ENCODE data around the gene OPRM1.

OPRM1 gene

DNA sequence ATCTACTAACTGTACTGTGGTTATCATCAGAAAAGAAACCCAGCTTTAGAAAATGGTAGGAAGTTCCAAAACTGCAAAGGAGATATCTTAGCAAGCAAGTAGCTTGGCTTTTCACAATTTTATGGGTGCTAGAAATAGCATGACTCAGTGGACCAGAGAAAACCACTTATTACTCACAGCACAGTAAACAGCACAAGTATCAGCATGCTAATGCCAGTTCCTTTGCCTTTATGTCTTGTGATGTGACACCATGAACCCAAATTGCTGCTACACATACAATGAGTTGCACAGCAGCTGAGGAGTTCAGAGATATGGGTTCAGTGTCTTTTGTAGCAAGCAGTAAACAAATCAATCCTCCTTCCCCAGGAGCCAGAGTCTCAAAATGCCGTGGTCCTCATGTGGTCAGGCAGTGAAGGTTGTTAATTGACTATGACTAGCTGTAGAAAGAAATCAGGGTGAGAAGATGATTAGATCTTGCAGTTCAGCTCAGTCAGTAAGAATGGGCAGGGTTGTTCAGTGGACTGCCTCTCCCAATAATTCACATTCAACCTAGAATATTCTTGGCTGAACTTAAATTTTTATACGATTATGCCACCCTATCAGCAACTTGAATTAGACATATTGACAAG, 73.3 kb downstream of the OPRM1 start:
- DNase-seq (ENCODE audit: low spot score) = peak; percentile 78
- no peak overlapping the region for H3K27ac ChIP-seq
- CTCF ChIA-PET = no interaction called here

DNA sequence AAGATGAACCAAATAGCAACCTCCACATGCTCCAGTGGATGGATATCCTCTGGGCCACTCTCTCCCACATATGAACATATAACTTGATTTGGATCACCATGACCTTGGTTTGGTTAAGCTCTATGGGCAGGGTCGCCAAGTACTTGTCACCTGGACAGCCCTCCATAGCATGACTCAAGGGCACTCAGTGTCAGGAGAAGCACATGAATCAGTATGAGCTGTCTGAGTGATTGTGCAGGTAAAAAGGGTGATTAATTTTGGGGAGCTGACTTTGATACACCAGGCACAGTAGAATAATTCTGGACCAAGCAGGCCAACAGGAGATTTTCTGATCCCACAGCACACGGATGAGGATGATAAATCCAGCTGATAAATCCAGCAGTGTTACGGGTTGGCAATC, 74.4 kb downstream of the OPRM1 start:
- CTCF ChIA-PET = interaction anchor here (0.6 kb wide), 1 partner anchor 58 kb away, joined by 3 read pairs; no protein-coding TSS in a partner anchor

More for the DNA sequence above, 73.3 kb downstream of the OPRM1 start:
- TF ChIP-seq, protein P1, sequence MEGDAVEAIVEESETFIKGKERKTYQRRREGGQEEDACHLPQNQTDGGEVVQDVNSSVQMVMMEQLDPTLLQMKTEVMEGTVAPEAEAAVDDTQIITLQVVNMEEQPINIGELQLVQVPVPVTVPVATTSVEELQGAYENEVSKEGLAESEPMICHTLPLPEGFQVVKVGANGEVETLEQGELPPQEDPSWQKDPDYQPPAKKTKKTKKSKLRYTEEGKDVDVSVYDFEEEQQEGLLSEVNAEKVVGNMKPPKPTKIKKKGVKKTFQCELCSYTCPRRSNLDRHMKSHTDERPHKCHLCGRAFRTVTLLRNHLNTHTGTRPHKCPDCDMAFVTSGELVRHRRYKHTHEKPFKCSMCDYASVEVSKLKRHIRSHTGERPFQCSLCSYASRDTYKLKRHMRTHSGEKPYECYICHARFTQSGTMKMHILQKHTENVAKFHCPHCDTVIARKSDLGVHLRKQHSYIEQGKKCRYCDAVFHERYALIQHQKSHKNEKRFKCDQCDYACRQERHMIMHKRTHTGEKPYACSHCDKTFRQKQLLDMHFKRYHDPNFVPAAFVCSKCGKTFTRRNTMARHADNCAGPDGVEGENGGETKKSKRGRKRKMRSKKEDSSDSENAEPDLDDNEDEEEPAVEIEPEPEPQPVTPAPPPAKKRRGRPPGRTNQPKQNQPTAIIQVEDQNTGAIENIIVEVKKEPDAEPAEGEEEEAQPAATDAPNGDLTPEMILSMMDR (conservative IDR thresholded peaks at IDR 0.05; ENCODE audit: low read depth) = no peak
- POLR2A ChIA-PET (ENCODE audit: low non-redundant PET) = interaction anchor here (0.6 kb wide), 1 partner anchor 33 kb away, joined by 3 read pairs; no protein-coding TSS in a partner anchor

DNA sequence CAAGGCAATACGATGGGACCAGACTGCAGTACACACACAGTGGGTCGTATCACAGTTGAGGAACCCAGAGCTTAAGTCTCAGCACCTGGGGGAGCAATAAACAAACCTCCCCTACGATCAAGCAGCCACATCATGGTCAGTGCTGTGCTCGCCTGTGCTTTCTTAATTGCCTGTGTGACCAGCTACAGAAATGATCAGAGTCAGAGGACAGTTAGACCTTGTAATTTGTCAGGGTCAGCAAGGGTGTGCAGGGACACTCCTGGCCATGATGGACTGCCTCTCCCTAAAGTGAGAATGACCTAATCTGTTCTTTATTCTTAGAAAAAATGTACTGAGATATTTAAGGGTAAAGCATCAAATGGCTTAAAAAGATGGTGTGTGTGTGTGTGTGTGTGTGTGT, 78.4 kb downstream of the OPRM1 start:
- ChIA-PET POLR2A (ENCODE audit: low non-redundant PET) (no interaction called here), CTCF (interaction anchor here (0.7 kb wide), 1 partner anchor 195 kb away, joined by 5 read pairs; no protein-coding TSS in a partner anchor)
- no peak for DNase-seq (ENCODE audit: low spot score)
- TF ChIP-seq, protein P1 (conservative IDR thresholded peaks at IDR 0.05; ENCODE audit: low read depth) = no peak
- no peak overlapping the region for H3K27ac ChIP-seq

More for the DNA sequence above, 74.4 kb downstream of the OPRM1 start:
- no peak overlapping the region for H3K27ac ChIP-seq
- peak; percentile 9 for DNase-seq (ENCODE audit: low spot score)
- POLR2A ChIA-PET (ENCODE audit: low non-redundant PET) = no interaction called here
- TF ChIP-seq, protein P1 (conservative IDR thresholded peaks at IDR 0.05; ENCODE audit: low read depth) = no peak

DNA sequence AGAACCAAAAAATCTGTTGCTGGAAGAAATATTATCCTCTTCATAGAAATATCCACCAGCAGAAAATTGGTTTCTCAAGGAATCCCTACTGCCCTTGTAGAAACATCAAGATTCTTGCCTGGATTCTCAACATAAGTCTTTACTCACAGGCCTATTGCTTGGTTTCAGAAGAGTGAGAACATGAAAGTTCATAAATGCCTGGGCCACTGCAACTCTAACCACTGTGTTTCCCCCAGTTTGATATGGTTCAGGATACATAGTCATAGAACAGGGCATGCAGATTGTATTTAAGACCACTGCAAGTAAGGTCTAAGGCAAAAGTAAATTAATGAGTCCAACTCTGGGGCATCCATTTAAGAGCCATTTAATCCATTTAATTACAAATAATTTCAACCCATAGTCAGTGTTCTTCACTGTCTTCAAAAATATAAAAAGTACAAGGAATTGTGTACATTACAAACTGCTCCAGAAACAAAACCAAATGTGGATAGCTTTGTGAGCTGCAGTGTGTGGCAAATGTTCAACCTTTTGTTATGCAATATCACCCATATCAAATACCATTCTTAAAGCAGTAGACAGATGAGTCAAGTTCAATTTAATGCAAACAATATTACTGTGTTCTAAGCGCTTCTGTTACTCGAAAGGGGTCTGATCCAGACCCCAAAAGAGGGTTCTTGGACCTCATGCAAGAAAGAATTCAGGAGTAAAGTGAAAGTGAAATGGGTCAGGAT, 83.3 kb downstream of the OPRM1 start:
- TF ChIP-seq, protein P1 (conservative IDR thresholded peaks at IDR 0.05; ENCODE audit: low read depth) = no peak
- ChIA-PET CTCF (no interaction called here), POLR2A (ENCODE audit: low non-redundant PET) (no interaction called here)

DNA sequence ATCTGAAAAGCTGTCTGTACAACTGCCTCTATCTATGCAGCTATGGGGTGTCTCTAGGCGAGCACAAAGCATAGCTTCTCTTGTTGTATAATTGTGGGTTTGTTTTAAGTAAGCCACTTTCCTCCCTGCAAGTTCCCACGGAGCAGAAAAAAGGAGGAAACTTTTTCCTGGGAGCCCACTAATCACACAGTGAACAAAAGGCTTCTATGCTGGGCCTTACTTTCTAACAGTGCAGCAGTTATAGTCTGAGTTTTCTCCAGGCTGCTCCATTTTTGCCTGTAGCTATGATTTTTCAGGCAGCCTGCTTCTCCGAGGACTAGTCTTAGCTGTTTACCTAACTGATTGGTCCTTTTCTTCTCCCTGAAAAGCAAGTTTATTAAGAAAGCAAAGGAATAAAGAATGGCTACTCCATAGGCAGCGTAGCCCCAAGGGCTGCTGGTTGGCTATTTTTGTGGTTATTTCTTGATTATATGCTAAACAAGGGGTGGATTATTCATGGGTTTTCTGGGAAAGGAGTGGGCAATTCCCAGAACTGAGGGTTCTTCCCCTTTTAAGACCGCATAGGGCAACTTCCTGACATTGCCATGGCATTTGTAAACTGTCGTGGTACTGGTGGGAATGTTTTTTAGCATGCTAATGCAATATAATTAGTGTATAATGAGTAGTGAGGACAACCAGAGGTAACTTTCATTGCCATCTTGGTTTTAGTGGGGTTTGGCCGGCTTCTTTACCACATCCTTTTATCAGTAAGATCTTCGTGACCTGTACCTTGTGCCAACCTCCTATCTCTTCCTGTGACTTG, 84.3 kb downstream of the OPRM1 start:
- H3K27ac ChIP-seq = no peak overlapping the region
- POLR2A ChIA-PET (ENCODE audit: low non-redundant PET) = no interaction called here
- CTCF ChIA-PET = no interaction called here
- DNase-seq (ENCODE audit: low spot score) = no peak
- TF ChIP-seq, protein P1 (conservative IDR thresholded peaks at IDR 0.05; ENCODE audit: low read depth) = no peak

More for the DNA sequence above, 83.3 kb downstream of the OPRM1 start:
- no peak for DNase-seq (ENCODE audit: low spot score)
- H3K27ac ChIP-seq = no peak overlapping the region

DNA sequence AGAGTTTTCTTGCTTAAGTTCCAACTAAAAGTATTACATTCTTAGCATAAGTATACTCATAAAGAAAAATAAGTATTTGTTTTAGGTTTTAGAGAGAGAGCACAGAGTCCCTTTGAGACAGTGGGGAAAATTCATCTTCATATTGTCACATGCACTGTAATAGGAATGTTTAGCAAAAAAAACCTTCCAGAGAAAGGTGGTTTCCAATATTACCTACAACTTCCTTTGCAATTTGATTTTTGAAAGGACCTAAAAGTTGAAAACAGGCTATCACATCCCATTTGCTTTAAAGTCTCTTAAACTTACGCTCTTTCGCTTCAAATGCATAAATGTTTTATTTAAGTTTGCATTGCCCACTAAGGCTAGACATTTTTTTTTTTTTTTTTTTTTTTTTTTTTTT, 86.4 kb downstream of the OPRM1 start:
- CTCF ChIA-PET = no interaction called here
- no peak overlapping the region for H3K27ac ChIP-seq
- TF ChIP-seq, protein P1 (conservative IDR thresholded peaks at IDR 0.05; ENCODE audit: low read depth) = no peak
- POLR2A ChIA-PET (ENCODE audit: low non-redundant PET) = no interaction called here
- no peak for DNase-seq (ENCODE audit: low spot score)
